KMS-11 (cell line): ENCODE measurements around the gene EPYC.

Experiments
- H2AFZ ChIP-seq: fragments of 200-600 bp; sonication (generic); 2 replicates; pipeline ENCODE4 v1.6.1; 2016; ENCODE audit warnings: antibody characterized with exemption, mixed run types, low read depth
- H3K27ac ChIP-seq: fragments of 200-600 bp; sonication (generic); 2 replicates; pipeline ENCODE4 v1.6.1; 2016; ENCODE audit warnings: mild to moderate bottlenecking, mixed run types
- H3K27me3 ChIP-seq: fragments of 200-600 bp; sonication (generic); 2 replicates; pipeline ENCODE4 v1.6.1; 2017; ENCODE audit warnings: mild to moderate bottlenecking, low read depth, mixed run types, moderate library complexity; ENCODE audit not compliant: insufficient read depth
- H3K36me3 ChIP-seq: fragments of 200-600 bp; sonication (generic); 2 replicates; pipeline ENCODE4 v1.6.1; 2017; ENCODE audit warnings: mild to moderate bottlenecking, mixed run types; ENCODE audit not compliant: insufficient read depth
- H3K4me1 ChIP-seq: fragments of 200-600 bp; sonication (generic); 2 replicates; pipeline ENCODE4 v1.6.1; 2016; ENCODE audit warnings: mild to moderate bottlenecking, low read depth, mixed run types; ENCODE audit not compliant: poor library complexity, severe bottlenecking
- H3K4me2 ChIP-seq: fragments of 200-600 bp; sonication (generic); 2 replicates; pipeline ENCODE4 v1.7.0; 2016; ENCODE audit warnings: mild to moderate bottlenecking, mixed run types
- H3K4me3 ChIP-seq: fragments of 200-600 bp; sonication (generic); IDR thresholded peaks from 2 replicates; pipeline ENCODE4 v1.6.1; 2017; ENCODE audit warnings: low read depth, low read length, mixed read lengths; ENCODE audit not compliant: insufficient read depth
- H3K79me2 ChIP-seq: fragments of 200-600 bp; sonication (generic); 2 replicates; pipeline ENCODE4 v1.6.1; 2016; ENCODE audit warnings: low read depth, mixed run types; ENCODE audit not compliant: insufficient read depth
- H3K9ac ChIP-seq: fragments of 200-600 bp; sonication (generic); 2 replicates; pipeline ENCODE4 v1.6.1; 2016; ENCODE audit warnings: mild to moderate bottlenecking, mixed run types
- H4K20me1 ChIP-seq: fragments of 200-600 bp; sonication (generic); 2 replicates; pipeline ENCODE4 v1.6.1; 2016; ENCODE audit warnings: mild to moderate bottlenecking, mixed run types; ENCODE audit not compliant: insufficient read depth
- TF ChIP-seq, protein P1 (sequence below): fragments of 200-600 bp; sonication (generic); conservative IDR thresholded peaks from 2 replicates; pipeline ENCODE4 v1.6.1; 2017; ENCODE audit warnings: low read depth, mild to moderate bottlenecking, antibody characterized with exemption, low read length, moderate library complexity, mixed read lengths

The EPYC gene

DNA sequence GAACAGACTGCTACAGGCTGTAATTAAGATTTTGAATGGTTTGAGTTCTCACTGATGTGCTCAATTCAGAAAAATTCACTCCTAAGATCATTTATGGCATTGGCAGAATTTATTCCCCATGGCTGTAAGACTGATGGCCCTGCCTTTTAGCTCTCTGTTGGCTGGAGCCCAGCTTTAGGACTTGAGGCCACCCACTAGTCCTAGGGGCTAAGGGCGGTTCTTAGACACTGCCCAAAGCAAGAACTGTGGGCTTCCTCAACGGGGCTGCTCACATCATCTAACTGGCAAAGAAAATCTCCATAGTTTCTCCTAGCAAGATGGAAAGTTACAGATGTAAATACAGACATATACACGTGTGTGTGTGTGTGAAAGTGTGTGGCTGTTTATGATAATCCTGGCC lies 46.4 kb downstream of the EPYC start:
- H2AFZ ChIP-seq: no peak overlapping the region
- no peaks in the 10 kb centered on the region for H3K36me3 ChIP-seq
- no peaks in the 10 kb centered on the region for H3K79me2 ChIP-seq
- TF ChIP-seq, protein P1, sequence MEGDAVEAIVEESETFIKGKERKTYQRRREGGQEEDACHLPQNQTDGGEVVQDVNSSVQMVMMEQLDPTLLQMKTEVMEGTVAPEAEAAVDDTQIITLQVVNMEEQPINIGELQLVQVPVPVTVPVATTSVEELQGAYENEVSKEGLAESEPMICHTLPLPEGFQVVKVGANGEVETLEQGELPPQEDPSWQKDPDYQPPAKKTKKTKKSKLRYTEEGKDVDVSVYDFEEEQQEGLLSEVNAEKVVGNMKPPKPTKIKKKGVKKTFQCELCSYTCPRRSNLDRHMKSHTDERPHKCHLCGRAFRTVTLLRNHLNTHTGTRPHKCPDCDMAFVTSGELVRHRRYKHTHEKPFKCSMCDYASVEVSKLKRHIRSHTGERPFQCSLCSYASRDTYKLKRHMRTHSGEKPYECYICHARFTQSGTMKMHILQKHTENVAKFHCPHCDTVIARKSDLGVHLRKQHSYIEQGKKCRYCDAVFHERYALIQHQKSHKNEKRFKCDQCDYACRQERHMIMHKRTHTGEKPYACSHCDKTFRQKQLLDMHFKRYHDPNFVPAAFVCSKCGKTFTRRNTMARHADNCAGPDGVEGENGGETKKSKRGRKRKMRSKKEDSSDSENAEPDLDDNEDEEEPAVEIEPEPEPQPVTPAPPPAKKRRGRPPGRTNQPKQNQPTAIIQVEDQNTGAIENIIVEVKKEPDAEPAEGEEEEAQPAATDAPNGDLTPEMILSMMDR: no peak
- H3K4me1 ChIP-seq: no peaks in the 10 kb centered on the region
- no peaks in the 10 kb centered on the region for H3K27me3 ChIP-seq
- no peak overlapping the region for H3K9ac ChIP-seq
- H4K20me1 ChIP-seq: no peaks in the 10 kb centered on the region
- no peak overlapping the region for H3K27ac ChIP-seq
- no peak overlapping the region for H3K4me3 ChIP-seq
- no peak overlapping the region for H3K4me2 ChIP-seq

DNA sequence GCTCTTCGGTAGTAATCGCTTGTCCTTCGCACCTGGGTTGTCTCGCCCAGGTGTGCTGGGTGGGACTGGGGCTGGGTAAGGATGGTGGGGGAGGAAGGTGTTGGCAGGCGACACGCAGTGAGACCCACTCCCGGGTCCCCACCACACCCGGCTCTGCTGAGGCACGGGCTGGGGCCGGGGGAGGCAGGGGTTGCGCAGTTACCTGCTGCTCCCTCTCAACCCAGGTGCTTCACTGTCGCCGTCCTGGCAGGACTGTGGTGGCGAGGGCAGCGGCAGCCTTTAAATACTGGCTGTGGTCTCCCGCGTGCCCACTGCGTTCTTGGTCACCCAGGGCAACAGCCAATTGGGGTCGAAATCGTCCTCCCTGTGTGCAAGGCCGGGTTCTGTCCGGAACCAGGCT lies 49.9 kb downstream of the EPYC start, which contains the start of gene CCER1:
CCER1 (minus strand) TSS at position 256 of the 400 bp plus-strand sequence. CDS start 434 bp downstream, outside the sequence.
- no peak within 1 kb of the TSS for H3K9ac ChIP-seq
- H2AFZ ChIP-seq: no peak within 1 kb of the TSS
- no peaks in the 10 kb centered on the region for H3K36me3 ChIP-seq
- no peak within 1 kb of the TSS for H3K27ac ChIP-seq
- no peaks in the 10 kb centered on the region for H4K20me1 ChIP-seq
- no peak within 1 kb of the TSS for H3K4me2 ChIP-seq
- H3K4me3 ChIP-seq: no peak within 1 kb of the TSS
- TF ChIP-seq, protein P1: no peak
- H3K79me2 ChIP-seq: no peaks in the 10 kb centered on the region
- no peaks in the 10 kb centered on the region for H3K4me1 ChIP-seq
- no peaks in the 10 kb centered on the region for H3K27me3 ChIP-seq

DNA sequence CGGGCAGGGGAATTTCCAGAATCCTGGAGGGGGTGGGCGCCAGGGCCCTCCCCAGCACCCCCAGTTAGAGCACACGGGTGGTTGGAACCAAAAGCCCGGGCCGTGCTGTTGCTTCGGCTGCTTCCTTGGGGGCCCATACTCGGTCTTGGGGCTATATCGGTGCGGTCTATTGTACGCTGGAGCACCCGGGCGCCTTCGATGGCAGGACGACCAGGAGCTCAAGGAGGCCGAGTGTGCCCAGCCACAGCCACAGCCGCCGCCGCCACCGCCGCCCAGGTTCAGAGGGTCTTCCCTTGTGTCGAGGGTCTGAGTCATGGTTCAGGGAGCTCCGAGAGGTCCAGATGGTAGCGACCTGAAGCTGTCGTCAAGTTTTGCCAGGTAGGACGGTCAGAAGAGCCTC lies 50.3 kb downstream of the EPYC start:
- TF ChIP-seq, protein P1: no peak
- Histone ChIP-seq H4K20me1 (no peaks in the 10 kb centered on the region), H3K36me3 (no peaks in the 10 kb centered on the region), H3K9ac (no peak overlapping the region), H3K4me3 (no peak overlapping the region), H3K27me3 (no peaks in the 10 kb centered on the region), H3K79me2 (no peaks in the 10 kb centered on the region), H3K4me2 (no peak overlapping the region), H3K4me1 (no peaks in the 10 kb centered on the region), H3K27ac (no peak overlapping the region), H2AFZ (no peak overlapping the region)

DNA sequence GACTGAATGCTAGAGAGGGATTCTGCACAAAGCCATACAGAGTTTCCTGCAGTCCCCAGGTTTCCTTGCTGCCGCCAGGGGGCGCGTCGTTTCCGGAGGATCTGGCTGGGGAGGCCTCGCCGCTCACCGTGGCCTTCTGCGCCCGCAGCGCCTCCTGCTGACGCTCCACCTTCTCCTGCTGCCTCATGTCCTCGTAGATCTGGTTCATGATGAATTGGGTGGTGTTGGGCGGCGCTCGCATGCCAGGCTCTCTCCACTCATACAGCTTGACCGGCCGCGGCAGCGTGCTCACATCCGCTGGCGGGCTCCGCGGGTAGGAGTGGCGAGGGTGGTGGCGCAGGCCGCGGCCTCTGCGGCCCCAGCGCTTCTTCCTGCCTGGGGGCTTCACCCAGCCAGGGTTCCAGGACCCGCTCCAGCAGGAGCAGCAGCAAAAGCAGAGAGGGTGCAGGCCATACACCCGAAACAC lies 50.8 kb downstream of the EPYC start:
- no peaks in the 10 kb centered on the region for H3K36me3 ChIP-seq
- H3K79me2 ChIP-seq: no peaks in the 10 kb centered on the region
- H4K20me1 ChIP-seq: no peaks in the 10 kb centered on the region
- TF ChIP-seq, protein P1: no peak
- no peak overlapping the region for H3K9ac ChIP-seq
- H3K27me3 ChIP-seq: no peaks in the 10 kb centered on the region
- H3K4me3 ChIP-seq: no peak overlapping the region
- no peak overlapping the region for H3K27ac ChIP-seq
- H3K4me1 ChIP-seq: no peaks in the 10 kb centered on the region
- no peak overlapping the region for H3K4me2 ChIP-seq
- H2AFZ ChIP-seq: no peak overlapping the region
